ENCODE results near the gene COA8.

Gene COA8

GRCh38 chr14:103527408-103528145 lies 35.2 kb upstream of the COA8 start:
- no peak for DNase-seq (ENCODE audit: low read depth)
- TF ChIP-seq, protein P1, sequence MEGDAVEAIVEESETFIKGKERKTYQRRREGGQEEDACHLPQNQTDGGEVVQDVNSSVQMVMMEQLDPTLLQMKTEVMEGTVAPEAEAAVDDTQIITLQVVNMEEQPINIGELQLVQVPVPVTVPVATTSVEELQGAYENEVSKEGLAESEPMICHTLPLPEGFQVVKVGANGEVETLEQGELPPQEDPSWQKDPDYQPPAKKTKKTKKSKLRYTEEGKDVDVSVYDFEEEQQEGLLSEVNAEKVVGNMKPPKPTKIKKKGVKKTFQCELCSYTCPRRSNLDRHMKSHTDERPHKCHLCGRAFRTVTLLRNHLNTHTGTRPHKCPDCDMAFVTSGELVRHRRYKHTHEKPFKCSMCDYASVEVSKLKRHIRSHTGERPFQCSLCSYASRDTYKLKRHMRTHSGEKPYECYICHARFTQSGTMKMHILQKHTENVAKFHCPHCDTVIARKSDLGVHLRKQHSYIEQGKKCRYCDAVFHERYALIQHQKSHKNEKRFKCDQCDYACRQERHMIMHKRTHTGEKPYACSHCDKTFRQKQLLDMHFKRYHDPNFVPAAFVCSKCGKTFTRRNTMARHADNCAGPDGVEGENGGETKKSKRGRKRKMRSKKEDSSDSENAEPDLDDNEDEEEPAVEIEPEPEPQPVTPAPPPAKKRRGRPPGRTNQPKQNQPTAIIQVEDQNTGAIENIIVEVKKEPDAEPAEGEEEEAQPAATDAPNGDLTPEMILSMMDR (conservative IDR thresholded peaks at IDR 0.05; ENCODE audit: low read depth, low read length): no peak
- H3K4me3 ChIP-seq (ENCODE audit: low read depth, low read length): no peak overlapping the region

DNA sequence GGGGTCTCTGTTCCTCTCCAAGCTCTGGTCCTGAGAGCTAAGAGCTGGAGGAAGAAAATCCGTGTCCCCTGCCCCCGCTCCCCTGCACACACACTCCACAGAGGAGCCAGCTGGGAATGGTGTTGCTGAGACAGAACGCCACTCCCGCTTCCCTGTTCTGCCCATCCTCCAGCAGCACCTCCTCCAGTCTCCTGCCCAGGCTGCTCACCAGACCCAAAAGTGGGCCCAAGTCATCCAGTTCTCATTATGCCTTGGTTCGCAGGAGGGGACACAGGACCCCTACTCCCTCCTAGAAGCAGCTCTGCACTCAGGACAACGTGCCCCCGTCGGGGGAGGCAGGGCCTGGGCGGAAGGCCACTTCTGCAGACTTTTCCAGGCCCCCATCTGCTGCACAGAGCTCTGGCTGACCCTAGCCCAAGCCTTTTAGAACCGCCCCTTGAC lies 34.6 kb upstream of the COA8 start:
- TF ChIP-seq, protein P1 (conservative IDR thresholded peaks at IDR 0.05; ENCODE audit: low read depth, low read length): no peak
- no peak for DNase-seq (ENCODE audit: low read depth)

DNA sequence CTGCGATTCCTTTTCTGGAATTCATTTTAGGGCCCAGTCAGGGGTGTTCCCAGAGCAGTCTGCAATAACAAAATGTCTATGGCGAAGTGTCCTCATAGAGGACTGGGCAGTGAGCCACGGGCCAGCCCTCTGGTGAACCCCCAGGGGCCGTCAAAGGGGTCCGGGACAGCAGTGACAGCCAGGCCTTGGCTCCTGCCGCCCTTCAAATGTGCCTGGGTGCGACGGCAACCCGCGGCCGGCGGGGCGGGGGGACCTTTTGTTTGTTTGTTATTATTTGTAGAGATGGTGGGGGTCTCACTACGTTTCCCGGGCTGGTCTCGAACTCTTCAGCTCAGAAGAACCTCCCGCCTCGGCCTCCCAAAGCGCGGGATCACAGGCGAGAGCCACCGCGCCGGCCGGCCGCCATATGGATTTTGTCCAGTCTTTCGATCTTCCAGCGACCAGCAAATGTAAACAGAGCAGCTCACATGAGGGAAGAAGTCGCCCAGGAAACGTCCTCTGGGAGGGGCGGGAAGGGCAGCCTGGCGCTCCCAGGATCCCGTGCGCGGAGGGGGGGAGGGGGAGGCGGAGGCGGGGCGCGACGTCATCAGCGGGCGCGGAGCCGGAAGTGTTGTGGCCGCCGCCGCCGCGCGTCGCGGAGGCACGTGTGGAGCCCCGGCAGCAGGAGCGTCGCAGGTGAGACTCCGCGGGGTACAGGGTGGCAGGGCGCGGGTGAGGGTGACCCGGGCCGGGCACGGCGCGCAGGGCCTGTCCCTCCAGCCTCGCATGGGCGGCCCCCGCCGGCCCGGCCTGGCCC lies 34.0 kb upstream of the COA8 start, which contains the start of gene TRMT61A:
Gene TRMT61A (plus strand): TSS at position 610 of the 796 bp plus-strand sequence. CDS start 783 bp downstream, outside the sequence.
- peak; percentile 93 for DNase-seq (ENCODE audit: low read depth)
- peak within 1 kb of the TSS; percentile 71 for H3K4me3 ChIP-seq (ENCODE audit: low read depth, low read length)
- TF ChIP-seq, protein P1 (conservative IDR thresholded peaks at IDR 0.05; ENCODE audit: low read depth, low read length): no peak

More for the DNA sequence above, 34.6 kb upstream of the COA8 start:
- peak overlapping the region; percentile 71 for H3K4me3 ChIP-seq (ENCODE audit: low read depth, low read length)

DNA sequence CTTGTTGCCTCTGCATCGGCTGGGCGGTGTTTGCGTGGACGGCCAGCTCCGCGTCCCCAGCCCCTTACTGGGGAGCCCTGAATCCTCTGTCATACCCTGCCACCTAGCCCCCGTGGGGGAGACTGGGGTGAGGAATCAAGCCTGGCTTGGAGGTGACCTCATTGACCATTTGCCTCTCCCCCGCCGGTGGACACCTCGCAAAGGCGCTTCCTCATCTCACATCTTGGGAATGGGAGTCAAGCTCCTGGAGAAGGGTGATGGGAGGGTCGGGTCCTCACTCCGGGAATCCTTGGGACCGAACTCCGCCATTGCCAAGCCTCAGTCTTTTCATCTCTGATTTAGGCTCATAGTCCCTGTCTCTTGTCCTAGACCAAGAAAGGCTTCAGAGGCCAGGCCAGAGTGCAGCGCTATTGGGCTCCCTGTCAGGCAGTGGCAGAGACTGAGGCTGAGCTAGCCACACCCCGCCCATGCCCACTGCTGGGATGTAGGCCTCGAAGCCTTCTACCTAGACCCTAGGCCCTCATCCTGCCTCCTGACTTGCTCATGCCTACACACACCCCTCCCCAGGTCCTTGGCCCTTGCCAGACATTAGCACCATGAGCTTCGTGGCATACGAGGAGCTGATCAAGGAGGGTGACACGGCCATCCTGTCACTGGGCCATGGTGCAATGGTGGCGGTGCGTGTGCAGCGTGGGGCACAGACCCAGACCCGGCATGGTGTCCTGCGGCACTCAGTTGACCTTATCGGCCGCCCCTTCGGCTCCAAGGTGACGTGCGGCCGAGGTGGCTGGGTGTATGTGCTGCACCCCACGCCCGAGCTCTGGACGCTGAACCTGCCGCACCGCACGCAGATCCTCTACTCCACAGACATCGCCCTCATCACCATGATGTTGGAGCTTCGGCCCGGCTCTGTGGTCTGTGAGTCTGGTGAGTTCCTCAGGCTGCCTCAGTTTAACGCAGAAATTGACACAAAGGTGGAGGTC lies 33.1 kb upstream of the COA8 start:
- peak overlapping the region; percentile 71 for H3K4me3 ChIP-seq (ENCODE audit: low read depth, low read length)
- DNase-seq (ENCODE audit: low read depth): no peak
- TF ChIP-seq, protein P1 (conservative IDR thresholded peaks at IDR 0.05; ENCODE audit: low read depth, low read length): no peak

- no peak for DNase-seq (ENCODE audit: low read depth)
- TF ChIP-seq, protein P1 (conservative IDR thresholded peaks at IDR 0.05; ENCODE audit: low read depth, low read length): no peak
- H3K4me3 ChIP-seq (ENCODE audit: low read depth, low read length): peak overlapping the region; percentile 71
These were observed 32.4 kb upstream of the COA8 start for GRCh38 chr14:103530390-103530789.

DNA sequence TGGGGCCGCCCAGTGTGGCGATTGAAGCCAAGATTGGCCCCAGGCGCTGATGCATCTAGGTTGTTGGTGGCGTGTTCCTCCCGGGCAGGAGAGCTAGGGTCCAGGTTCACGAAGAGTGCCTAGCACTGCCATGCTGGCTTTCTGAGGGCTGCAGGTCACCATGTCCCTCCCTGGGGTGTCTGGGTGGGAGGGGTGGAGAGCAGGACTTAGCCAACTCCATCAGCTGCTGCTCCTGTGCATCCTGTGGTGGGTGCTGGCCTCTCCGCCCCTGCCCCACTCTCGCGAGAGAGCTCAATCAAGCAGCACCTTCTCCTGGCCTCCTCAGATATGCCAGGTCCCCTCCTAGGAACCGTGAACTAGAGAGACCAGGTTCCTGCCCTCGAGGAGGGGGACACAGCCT lies 31.9 kb upstream of the COA8 start:
- no peak overlapping the region for H3K4me3 ChIP-seq (ENCODE audit: low read depth, low read length)
- no peak for DNase-seq (ENCODE audit: low read depth)
- TF ChIP-seq, protein P1 (conservative IDR thresholded peaks at IDR 0.05; ENCODE audit: low read depth, low read length): no peak

All from choroid plexus epithelial cell (primary cell).